ENCODE data around the gene CDHR3. TPM values are rescaled to one million over a fixed set of nuclear protein-coding genes. Genes with fewer than 3 reads are reported as not detected.

The CDHR3 gene
- total and polyA plus RNA-seq, 4 donors = 10.5 to 80.3 (median 36.0) TPM

DNA sequence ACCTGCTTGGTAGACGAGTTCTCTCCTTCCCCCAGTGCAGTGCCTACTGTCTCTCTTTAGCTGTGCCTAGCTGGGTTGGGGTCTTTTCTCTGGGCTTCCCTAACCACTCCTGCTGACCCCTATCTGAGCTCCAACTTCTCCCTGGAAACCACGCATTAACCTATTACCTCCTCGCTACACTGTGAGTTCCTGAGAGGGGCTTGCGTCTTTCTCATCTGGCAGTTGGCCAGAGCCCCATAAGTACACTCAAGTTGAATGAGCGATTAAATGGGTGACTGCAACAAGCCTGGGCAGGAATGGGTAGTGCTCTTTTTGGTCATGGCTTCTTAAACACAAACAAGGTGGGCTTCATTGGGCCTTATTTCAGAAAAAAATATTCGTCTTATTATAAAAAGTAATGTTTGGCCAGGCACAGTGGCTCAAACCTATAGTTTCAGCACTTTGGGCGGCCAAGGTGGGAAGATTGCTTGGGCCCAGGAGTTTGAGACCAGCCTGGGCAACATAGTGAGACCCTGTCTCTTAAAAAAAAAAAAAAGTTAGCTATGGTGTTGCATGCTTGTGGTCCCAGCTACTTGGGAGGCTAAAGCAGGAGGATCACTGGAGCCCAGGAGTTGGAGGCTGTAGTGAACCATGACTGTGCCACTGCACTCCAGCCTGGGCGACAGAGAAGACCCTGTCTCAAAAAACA is 107.6 kb downstream of the CDHR3 start:
- peaks cover 4 to 19% (median 12%) of the 10 kb centered on the region in 5 donors for H3K4me1 ChIP-seq (ENCODE audit: control insufficient read depth in 5 of 5, insufficient read depth in 5 of 5, low read length in 5 of 5)
- ATAC-seq (ENCODE audit: insufficient read depth, low FRiP score) = no peak
- H3K27ac ChIP-seq (ENCODE audit: low read depth in 1 of 2, low read length in 1 of 2) = peak overlapping the region in 1 of 2 donors; percentile 42
- DNase-seq = peak; percentile 36 to 65 (median 60)
- no peaks in the 10 kb centered on the region for H3K36me3 ChIP-seq (ENCODE audit: control insufficient read depth in 4 of 4, insufficient read depth in 4 of 4, low read length in 4 of 4)
- H3K27me3 ChIP-seq (ENCODE audit: control insufficient read depth in 3 of 3, insufficient read depth in 3 of 3, low read length in 2 of 3) = no peaks in the 10 kb centered on the region
- 68 to 79% methylated on average over 8 of the region's 8 CpGs for WGBS, 2 donors
- H3K9me3 ChIP-seq (ENCODE audit: control insufficient read depth in 4 of 4, insufficient read depth in 3 of 4, low read length in 3 of 4) = no peaks in the 10 kb centered on the region
- H3K9ac ChIP-seq (ENCODE audit: insufficient read depth in 1 of 2, low read length in 2 of 2) = no peak overlapping the region
- TF ChIP-seq, protein P1, sequence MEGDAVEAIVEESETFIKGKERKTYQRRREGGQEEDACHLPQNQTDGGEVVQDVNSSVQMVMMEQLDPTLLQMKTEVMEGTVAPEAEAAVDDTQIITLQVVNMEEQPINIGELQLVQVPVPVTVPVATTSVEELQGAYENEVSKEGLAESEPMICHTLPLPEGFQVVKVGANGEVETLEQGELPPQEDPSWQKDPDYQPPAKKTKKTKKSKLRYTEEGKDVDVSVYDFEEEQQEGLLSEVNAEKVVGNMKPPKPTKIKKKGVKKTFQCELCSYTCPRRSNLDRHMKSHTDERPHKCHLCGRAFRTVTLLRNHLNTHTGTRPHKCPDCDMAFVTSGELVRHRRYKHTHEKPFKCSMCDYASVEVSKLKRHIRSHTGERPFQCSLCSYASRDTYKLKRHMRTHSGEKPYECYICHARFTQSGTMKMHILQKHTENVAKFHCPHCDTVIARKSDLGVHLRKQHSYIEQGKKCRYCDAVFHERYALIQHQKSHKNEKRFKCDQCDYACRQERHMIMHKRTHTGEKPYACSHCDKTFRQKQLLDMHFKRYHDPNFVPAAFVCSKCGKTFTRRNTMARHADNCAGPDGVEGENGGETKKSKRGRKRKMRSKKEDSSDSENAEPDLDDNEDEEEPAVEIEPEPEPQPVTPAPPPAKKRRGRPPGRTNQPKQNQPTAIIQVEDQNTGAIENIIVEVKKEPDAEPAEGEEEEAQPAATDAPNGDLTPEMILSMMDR (IDR thresholded peaks at IDR 0.05; ENCODE audit: control extremely low read depth, extremely low read depth) = no peak
- no peak overlapping the region for H3K4me3 ChIP-seq

DNA sequence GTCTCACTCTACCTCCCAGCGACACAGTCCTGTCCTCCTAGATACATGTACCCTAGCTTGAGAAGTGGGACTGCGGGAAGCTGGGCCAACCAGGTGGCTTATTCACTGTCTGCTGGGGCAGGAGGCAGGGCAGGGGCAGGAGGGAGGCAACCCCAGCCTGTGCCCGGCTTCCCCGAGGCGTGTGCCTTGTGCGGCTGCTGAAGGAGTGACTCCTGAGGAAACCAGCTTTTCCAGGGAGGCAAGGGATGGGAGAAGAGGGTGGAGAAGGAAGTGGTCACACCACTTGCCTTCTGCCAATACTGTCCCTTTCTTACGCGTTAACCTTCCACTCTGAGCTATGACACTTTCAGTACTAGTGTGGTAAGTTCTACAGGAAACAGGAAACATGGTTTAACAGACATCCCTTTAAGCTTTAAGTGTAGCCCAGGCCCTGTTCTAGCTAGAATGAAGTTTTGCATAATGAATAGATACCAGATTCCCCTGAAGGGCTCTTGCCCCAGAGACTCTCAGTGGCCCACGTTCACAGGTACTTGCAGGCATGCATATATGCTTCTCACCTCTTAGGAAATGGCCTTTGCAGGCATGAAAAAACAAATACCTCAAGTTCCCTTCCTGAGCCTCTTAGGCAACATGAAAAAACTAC is 108.4 kb downstream of the CDHR3 start:
- TF ChIP-seq, protein P1 (IDR thresholded peaks at IDR 0.05; ENCODE audit: control extremely low read depth, extremely low read depth) = no peak
- 18 to 23% methylated on average over 9 of the region's 9 CpGs for WGBS, 2 donors
- Histone ChIP-seq H3K27ac (ENCODE audit: low read depth in 1 of 2, low read length in 1 of 2) (peak overlapping the region; percentile 42 to 65), H3K27me3 (ENCODE audit: control insufficient read depth in 3 of 3, insufficient read depth in 3 of 3, low read length in 2 of 3) (no peaks in the 10 kb centered on the region), H3K9ac (ENCODE audit: insufficient read depth in 1 of 2, low read length in 2 of 2) (no peak overlapping the region), H3K4me3 (no peak overlapping the region), H3K9me3 (ENCODE audit: control insufficient read depth in 4 of 4, insufficient read depth in 3 of 4, low read length in 3 of 4) (no peaks in the 10 kb centered on the region), H3K4me1 (ENCODE audit: control insufficient read depth in 5 of 5, insufficient read depth in 5 of 5, low read length in 5 of 5) (peaks cover 9 to 23% (median 16%) of the 10 kb centered on the region in 5 donors), H3K36me3 (ENCODE audit: control insufficient read depth in 4 of 4, insufficient read depth in 4 of 4, low read length in 4 of 4) (no peaks in the 10 kb centered on the region)
- ATAC-seq (ENCODE audit: insufficient read depth, low FRiP score) (peak; percentile 66), DNase-seq (peak; percentile 37 to 69 (median 49))

DNA sequence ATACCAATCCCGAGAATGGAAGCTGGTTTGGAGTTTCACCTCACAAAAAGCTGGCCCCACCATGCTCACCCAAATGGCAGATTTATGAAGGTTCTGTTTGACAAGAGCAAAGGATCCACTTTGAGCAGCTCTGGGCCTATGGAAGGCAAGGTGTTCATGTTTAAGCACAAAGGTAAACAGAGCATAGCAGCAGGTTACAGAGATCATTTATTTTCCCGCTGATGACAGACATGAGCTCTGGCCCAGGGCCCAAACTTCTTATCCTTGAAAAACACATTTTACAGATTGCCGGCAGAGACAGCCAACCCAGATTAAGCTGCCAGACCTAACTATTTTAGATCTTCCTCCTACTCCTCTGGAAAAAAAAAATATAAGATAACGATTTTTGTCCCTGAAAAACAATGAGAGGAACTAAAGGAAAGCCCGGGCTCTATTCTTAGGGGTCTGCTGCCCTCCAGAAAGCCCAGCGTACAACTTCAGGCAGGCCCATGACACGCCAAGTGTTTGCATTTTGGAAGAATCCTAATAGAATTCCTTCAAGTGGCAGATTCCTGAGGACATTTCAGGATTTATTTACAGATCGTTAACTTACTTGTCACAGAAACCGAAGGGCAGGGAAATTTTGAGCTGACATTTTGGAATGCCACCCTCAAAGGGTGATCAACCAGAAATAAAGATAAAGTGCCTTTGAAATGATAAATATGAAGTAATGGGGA is 109.1 kb downstream of the CDHR3 start:
- Histone ChIP-seq H3K36me3 (ENCODE audit: control insufficient read depth in 4 of 4, insufficient read depth in 4 of 4, low read length in 4 of 4) (no peaks in the 10 kb centered on the region), H3K4me3 (no peak overlapping the region), H3K27me3 (ENCODE audit: control insufficient read depth in 3 of 3, insufficient read depth in 3 of 3, low read length in 2 of 3) (no peaks in the 10 kb centered on the region), H3K9me3 (ENCODE audit: control insufficient read depth in 4 of 4, insufficient read depth in 3 of 4, low read length in 3 of 4) (no peaks in the 10 kb centered on the region), H3K9ac (ENCODE audit: insufficient read depth in 1 of 2, low read length in 2 of 2) (no peak overlapping the region), H3K27ac (ENCODE audit: low read depth in 1 of 2, low read length in 1 of 2) (peak overlapping the region in 1 of 2 donors; percentile 42), H3K4me1 (ENCODE audit: control insufficient read depth in 5 of 5, insufficient read depth in 5 of 5, low read length in 5 of 5) (peaks cover 9 to 23% (median 16%) of the 10 kb centered on the region in 5 donors)
- 15 to 16% methylated on average over 9 of the region's 9 CpGs for WGBS, 2 donors
- peak; percentile 51 to 76 (median 62) for DNase-seq
- TF ChIP-seq, protein P1 (IDR thresholded peaks at IDR 0.05; ENCODE audit: control extremely low read depth, extremely low read depth) = no peak
- peak; percentile 10 for ATAC-seq (ENCODE audit: insufficient read depth, low FRiP score)
